HG03342 (cell line): Measurements from ENCODE around the gene CERK.
"Not testable (repeated sequence)": the region's sequence is repeated elsewhere in the genome, so short reads cannot be mapped to it uniquely, and the experiment has no call there.

Experiments
- ATAC-seq: cut with Tn5 transposase; IDR thresholded peaks from one replicate; pipeline ENCODE4 v1.9.1; 2021; ENCODE audit warnings: mild to moderate bottlenecking, moderate library complexity; ENCODE audit not compliant: unreplicated experiment

CERK gene, protein sequence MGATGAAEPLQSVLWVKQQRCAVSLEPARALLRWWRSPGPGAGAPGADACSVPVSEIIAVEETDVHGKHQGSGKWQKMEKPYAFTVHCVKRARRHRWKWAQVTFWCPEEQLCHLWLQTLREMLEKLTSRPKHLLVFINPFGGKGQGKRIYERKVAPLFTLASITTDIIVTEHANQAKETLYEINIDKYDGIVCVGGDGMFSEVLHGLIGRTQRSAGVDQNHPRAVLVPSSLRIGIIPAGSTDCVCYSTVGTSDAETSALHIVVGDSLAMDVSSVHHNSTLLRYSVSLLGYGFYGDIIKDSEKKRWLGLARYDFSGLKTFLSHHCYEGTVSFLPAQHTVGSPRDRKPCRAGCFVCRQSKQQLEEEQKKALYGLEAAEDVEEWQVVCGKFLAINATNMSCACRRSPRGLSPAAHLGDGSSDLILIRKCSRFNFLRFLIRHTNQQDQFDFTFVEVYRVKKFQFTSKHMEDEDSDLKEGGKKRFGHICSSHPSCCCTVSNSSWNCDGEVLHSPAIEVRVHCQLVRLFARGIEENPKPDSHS

DNA sequence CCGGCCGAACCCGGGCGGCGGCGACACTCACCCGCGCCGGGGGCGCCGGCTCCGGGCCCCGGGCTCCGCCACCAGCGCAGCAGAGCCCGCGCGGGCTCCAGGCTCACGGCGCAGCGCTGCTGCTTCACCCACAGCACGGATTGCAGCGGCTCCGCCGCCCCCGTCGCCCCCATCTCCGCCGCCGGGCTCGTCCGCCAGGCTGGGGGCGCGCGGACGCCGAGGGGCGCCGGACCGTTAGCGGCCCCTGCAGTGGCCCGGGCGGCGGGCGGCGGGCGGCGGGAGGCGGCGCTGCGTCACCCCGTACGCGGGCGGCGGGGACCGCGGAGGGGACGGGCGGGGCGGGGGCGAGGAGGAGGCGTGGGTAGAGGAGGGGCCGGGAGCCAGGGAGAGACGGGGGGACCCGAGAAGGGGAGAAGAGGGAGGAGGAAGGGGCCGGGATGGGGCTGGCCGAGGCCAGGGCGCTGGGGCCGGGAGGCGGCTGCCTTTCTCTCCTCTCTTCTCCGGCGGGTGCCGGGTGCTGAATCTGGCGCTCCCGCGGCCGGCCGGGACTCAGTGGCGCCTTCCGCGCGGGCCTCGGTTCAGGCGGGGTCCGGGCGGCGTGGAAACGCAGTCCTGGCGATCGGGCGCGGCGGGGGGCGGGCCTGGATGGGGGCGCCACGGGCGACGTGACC lies at the start of gene CERK:
TSS of gene CERK (minus strand) at position 277 of the 671 bp plus-strand sequence. CDS start at position 173, 104 bp downstream.
- peak; percentile 41 for ATAC-seq

DNA sequence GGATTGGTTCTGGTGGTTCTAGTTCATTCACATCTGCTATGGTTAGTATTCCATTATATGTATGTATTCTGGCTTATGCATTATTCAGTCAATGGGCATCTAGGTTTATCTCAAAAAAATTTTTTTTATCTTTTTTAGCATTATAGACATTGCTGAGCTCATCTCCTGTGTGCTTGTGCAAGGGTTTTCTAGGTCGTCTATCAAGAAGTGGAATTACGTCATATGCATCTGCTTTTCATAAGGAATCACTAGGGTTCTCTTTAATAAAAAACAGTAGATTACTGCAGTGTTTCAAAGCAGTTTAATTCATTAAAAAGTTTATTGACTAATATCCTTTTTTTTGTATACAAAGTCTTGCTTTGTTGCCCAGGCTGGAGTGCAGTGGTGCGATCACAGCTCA lies 45.7 kb upstream of the CERK start:
- ATAC-seq = no peak

DNA sequence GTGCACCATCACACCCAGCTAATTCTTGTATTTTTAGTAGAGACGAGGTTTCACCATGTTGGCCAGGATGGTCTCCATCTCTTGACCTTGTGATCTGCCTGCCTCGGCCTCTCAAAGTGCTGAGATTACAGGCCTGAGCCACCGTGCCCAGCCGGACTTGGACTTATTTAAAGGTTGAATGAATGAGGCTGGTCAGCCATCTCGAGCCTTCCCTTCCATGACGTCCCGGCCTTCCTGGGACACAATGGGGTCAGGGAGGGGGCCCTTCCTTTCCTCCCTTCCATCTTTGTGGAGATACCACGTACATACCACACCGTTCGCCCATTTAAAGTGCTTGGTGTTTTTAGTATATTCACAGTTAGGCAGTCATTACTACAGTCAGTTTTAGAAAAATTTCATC lies 44.1 kb upstream of the CERK start:
- ATAC-seq = not testable (repeated sequence)

DNA sequence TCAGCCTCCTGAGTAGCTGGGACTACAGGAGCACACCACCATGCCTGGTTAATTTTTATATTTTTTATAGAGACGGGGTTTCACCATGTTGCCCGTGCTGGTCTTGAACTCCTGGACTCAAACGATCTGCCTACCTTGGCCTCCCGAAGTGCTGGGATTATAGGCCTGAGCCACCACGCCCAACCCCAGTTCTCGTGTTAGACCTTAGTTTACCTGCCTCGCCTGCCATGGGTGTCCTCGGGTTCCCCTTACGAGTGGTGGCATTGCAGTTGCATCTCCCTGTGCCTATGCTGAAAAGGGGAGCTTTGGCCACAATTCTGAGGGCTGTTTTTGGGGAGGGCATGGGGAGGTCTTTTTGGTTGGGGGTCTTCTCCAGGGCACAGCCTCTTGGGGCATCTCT lies 43.2 kb upstream of the CERK start:
- no peak for ATAC-seq

DNA sequence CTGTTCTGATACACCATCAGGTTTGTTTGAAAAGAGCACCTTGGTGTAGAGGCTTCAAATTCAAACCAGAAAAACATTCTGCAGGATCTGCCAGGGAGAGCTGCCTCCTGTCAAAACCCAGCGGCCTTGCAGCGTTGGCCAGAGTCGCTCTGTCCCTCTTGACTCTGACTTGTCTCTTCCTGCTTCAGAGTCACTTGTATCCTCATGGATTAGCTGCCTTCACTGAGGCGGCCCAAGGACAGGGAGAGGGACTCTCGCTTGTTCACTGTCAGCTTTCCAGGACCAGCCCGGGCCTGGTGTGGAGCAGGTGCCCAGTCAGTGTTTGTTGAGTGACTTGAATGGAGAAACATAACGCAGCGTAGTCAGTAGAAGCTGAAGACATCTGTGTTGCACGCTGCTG lies 42.4 kb upstream of the CERK start:
- no peak for ATAC-seq

DNA sequence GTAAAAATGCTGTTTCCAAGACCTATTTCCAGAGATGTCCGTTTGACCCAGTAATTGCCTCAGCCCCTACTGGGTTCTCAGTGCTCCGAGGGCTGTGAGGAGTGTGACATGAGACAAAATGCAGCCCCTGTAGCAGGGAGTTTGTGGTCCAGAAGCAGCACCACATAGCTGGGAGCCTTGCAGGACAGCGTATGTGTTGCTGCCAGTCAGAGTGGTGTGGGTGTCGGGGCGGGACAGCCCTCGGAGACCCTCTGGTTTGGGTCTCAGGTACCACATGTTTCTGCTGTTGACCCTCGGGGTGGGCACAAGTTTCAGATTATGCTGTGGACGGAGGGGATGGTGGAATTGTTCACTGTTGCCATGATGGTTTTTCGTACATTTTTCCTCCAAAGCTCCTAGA lies 41.6 kb upstream of the CERK start:
- ATAC-seq = no peak

DNA sequence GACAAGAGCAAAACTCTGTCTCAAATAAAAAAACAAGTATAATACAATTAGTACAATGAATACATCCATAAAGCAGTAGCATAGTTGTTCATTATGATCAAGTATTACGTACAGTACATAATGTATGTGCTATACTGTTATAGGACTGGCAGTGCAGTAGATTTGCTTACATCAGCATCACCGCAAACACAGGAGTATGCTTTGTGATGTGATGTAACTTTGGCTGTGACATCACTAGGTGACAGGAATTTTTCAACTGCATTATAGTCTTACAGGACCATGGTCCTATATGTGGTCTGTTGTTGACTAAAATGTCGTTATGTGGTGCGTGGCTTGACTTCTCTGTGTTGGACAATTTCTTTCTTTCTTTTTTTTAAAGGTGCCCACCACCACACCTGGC lies 41.0 kb upstream of the CERK start:
- no peak for ATAC-seq

DNA sequence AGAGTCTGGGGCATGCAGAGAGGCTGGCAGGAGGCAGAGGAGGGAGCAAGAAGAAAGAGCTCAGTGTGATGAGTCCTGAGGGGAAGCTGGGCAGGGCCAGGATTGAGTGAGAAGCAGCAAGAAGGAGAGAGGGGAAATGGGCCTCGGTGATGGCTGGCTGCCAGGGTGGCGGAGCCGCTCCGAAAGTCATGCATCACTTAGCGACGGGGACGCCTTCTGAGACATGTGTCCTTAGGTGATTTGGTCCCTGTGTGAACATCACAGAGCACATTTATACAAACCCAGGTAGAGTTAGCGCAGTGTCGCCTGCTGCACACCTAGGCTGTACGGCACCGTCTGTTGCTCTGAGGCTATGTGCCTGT lies 39.5 kb upstream of the CERK start:
- no peak for ATAC-seq

DNA sequence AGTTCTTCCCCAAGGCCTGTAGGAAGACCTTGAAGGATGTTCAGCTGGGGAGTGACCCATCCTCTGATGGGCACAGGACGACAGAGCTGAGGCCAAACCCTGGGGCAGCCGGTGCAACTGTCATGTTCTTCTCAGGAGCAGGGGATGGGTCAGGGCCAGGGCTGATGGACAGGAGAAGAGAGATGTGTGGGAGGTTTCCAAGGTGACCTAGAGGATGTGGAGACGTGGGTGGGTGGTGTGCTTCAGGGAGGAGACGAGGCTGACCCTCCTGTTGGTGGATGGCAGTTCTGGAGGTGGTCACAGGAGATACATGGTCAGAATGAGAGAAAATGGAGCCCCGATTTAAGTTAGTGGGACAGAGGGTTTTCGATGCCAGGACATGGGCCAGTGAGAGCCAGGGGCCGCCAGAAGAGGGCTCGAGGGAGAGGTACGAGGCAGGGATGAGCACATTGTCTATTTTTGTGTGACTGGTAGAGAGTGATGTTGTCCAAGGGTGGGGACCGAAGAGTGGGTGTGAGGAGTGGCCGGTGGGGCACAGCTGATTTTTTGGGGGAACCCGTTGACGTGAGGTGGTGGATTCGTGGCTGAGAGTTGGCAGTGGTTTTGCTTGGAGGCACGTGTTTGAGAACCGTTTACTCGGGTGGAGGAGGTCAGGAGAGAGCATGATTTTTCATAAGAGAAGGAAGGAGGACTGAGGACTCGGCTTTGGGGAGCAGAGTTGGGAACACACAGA lies 39.0 kb upstream of the CERK start:
- ATAC-seq = no peak

DNA sequence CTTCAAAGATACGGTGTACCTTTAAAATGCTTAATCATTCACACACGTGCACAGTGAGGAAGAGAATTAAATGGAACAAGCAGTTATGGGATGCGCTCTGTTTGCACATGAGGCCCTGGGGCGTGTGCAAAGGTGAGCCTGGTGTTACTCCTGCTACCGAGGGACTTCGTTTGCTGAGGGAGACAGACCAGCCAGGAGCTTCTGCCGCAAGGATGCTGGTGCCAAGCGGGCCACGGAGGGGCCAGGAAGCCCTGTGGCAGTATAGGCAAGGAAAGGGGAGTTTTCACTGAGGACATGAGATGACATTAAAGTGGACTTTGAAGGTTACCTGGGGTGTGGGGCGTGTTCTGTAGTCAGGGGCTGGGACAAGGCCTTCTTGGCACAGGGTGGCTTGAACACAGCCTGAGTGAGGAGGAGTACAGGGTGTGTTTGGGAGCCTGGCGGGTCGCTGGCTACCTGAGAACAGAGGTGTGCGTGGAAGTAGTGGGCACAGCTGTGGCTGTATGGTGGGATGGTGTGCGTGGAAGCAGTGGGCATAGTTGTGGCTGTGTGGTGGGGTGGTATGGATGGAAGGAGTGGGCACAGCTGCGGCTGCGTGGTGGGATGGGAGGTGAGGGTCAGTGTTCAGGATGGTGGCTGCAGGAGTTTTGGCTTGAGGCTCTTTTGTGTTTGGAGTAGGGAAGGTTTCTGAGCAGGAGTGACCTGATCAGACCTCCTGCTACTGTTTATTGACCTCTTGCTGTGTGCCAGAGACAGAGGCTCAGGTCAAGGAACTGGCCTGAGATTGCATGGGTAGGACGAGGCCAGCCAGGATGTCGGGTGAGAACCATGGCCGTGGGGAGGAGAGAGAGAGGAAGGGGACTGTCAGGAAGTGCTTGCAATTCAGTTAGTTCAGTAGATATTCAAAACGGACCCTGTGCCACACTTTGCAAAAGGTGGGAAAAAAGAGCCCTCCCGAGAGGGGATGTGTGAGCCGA lies 38.1 kb upstream of the CERK start:
- no peak for ATAC-seq

DNA sequence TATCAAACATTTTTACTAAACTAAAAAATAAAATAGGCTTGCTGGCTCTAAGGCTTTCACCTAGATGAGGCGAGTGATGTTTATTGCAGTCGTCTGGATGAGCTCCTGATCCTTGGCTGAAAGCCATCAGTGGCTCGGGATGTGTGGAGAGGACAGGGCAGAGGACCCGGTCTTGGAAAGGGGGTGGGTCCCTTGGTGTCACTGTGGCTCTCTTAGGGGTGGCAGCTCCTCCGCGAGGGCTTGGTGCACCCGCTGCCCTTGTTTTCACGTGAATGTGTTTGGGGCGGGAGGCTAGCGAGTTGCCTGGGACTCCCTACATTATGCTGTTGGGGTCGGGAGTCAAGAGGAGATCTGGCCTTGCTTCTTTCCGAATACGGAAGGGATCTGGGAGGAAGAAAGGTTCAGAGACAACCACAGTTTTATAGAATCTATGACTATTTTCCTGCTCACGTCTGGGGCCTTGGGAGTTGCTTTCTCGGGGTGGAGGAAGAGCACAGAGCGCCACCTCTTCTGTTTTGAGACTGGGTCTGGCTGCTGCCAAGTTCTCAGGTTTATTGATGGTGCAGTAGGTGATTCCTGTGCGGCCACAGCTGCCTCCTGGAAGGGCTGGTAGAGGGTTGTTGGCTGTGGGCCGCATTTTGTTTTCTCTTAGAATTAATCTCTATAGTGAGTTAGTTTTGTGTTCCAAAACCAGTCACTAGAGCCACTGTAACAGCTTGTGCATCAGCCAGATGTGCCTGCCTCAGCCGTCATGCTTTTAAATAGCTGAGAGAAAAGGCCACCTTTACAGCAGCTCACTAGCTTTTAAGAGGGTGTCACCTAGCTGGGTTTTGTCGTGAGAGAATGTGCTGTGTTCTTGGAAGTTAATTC lies 37.2 kb upstream of the CERK start:
- no peak for ATAC-seq

DNA sequence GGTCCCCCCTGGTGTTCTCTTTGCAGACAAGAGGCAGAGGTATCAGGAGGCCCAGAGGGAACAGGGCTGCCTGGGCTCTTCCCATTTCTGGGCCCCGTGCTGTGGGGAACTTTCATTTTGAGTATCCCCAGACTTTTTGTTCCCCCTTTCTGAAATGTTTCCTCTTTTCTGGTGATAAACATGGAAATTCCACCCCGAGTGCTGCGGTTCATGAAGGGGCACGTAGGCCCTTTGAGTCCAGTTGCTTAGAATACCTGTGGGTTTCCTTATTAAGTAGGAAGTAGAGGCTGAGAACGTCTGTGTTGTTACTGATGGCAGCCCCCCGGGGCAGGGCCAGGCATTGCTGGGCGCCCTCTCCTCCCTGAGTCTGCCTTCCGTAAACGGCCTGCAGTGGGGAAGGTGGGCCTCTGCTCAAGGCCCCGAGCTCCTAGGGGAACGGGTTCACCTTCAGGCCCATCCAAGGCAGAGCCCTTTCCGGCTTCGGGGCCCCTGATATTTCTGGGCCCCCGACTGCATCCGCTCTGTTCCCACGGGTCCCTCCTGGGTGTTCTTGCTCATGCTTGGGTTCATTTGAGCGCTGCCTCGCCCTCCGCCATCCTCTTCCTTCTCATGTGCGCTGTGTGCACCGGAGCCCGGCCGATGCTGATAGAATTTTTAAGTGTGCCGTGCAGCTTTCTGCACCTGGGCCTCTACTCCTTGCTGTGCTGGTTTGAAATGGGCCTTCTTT lies 36.4 kb upstream of the CERK start:
- peak; percentile 29 for ATAC-seq

DNA sequence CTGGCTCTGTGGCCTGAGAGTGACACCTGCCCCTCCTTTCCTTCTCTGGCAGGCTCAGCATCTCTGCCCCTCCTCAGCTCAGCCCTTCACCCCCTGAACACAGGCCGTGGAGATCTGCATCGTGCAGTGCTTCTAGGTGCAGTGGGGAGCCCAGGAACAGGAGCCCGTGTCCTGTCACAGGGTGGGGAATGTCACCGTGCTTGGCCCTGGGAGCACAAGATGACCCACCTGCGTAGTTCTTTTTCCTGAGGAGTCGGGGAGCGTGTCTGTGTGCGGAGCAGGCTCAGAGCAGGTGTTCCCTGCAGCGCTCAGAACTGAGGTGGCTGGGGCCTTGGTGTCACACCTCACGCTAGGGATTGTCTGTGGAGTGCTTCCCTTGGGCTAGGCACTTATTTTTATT lies 35.0 kb upstream of the CERK start:
- no peak for ATAC-seq

DNA sequence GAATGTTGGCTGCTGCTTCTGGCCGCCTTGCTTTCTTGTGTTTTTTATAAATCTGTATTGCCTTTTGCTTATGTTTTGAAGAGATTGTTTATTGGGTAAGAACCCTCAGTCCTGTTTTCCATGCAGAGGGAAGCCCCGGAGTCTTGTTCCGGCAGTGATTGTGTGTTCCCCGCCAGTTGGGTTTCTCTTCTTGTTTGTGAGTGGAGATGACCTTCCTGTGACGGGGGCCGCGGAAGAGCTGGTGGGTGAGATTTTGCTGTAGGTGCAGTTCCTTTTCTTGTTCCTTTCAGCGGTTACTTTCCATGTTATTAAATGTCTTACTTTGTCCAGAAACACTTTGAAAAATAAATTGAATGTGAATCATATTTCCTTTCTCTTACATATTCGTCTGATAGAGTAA lies 32.7 kb upstream of the CERK start:
- no peak for ATAC-seq

DNA sequence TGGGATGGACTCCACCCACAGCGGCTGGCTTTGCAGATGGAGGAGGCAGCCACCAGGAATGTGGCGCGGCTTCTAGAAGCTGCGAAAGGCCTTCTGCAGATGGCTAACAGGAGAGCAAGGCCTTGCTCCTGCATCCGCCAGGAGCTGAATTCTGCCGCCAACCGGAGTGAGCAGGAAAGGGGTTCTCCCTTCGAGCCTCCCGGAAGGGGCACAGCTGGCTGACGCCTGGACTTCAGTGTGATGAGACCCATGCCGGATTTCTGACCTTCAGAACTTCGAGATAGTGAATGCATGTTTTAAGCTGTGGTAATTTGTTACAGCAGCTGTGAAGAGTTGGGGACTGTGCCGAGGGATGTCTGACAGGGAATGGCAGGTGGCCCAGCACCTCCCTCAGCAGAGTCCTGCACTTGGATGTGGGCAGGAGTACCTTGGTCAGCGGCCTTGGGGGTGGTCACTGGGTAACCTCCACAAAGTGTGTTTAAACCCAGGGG lies 32.1 kb upstream of the CERK start:
- ATAC-seq = no peak

DNA sequence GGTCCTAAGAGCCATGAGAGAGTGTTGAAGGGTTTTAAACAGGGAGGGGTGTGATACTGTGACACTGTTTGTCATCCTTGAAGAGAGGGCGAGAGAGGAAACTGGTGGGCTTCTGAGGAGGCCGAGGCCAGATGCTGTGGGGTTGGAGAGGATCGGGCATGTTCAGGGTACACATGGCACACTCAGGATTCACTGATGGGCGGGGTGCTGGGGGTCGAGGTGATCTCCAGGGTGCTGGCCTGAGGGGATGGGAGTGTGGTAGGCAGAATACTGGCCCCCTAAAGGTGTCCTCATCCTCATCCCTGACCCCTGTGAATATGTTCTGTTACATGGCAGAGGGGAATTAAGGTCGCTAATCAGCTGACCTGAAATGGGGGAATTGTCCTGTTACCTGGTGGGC lies 31.7 kb upstream of the CERK start:
- no peak for ATAC-seq

DNA sequence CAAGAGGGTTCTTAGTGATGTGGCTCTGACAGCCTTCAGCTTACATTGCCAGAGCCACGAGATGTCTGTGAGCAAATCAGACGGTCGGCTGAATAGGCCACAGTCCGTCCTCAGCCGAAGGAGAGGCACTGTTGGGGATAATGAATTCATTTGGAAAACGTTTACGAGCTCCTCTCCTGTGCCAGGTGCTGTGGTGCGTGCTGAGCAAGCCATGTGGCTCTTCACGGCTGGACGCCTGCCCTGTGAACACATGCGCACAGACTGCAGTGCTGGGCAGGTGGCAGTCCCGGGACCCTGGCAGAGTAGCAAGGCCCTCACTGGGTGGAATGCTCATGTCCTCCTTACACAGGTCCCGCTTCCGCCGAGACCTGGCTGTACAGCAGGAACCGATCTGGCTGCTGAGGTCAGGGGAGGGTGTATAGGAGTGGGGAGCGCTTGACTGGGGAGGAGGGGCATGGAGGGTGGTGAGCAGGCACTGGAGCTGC lies 31.2 kb upstream of the CERK start:
- no peak for ATAC-seq

DNA sequence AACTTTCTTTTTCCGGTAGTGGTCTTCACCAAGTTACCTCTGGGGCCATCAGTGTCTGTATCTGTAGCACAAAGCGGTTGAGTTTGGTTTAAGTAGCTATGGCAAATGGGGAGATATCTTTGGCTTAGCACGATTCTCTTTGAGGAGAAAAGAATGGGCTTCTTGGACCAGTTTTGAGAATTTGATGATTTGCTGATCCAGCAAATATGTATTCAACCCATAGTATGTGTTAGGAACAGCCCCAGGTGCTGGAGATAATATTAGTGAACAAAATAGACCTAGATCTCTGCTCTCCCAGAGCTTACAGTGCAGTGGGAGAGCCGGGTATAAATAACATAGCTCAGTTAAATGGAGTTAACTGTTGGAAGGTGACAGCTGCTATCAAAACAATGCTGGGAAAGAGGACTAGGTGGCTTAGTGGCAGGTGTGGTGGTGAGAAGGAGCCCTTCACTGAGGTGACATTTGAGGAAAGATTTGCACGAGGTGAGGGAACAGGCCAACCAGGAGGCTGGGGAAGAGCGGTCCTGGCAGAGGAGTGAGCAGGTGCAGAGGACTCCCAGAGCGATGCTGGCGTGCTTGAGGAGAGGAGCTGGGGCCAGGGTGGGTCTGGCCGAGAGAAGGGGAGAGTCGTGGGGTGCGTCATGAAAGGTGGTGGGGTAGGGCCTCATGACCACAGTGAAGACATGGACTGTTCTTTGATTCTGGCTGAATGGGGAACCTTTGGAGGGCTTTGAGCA lies 29.4 kb upstream of the CERK start:
- ATAC-seq = no peak
